ENCODE measurements around the gene ZNF511.
A peak's percentile ranks its signal among the peaks of the same experiment; 100 is the strongest.

DNA sequence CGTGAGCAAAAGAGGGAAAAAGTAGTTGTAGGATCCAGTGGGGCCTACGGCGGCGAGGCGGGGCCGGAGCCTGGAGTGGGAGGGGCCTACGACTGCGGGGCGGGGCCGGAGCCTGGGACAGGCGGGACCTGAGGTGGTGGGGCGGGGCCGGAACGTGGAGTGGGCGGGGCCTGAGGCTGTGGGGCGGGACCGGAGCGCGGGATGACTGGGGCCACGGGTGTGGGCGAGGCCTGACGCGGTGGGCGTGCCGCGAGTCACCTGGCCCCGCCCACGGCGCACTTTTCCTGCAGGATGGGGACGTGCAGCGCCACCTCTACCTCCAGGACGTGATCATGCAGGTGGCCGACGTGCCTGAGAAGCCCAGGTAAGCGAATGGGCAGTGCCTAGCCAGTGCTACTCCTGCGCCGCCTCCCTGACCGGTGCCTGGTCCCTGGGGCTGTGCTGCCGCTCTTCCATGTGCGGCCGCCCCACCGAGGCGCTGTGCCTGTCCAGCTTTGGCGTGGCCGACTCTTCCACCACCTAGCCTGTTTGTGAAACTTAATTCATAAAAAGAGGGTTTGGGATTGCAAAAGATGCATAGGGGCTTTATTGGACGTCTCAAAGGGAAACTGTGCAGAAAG, 496 bp downstream of the ZNF511 start:
- TF ChIP-seq, protein P1, sequence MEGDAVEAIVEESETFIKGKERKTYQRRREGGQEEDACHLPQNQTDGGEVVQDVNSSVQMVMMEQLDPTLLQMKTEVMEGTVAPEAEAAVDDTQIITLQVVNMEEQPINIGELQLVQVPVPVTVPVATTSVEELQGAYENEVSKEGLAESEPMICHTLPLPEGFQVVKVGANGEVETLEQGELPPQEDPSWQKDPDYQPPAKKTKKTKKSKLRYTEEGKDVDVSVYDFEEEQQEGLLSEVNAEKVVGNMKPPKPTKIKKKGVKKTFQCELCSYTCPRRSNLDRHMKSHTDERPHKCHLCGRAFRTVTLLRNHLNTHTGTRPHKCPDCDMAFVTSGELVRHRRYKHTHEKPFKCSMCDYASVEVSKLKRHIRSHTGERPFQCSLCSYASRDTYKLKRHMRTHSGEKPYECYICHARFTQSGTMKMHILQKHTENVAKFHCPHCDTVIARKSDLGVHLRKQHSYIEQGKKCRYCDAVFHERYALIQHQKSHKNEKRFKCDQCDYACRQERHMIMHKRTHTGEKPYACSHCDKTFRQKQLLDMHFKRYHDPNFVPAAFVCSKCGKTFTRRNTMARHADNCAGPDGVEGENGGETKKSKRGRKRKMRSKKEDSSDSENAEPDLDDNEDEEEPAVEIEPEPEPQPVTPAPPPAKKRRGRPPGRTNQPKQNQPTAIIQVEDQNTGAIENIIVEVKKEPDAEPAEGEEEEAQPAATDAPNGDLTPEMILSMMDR (conservative IDR thresholded peaks at IDR 0.05) = peak; percentile 29
- TF ChIP-seq ZFX (IDR thresholded peaks at IDR 0.05) = no peak
